WERI-Rb-1 (cell line): ENCODE results near the gene NOVA1.

Experiments used
- DNase-seq: peaks from one replicate; pipeline ENCODE4 v3.0.0-alpha.2; 2020
- H3K27ac ChIP-seq: fragments of 250-450 bp; sonication (Bioruptor Pico); 2 replicates; pipeline ENCODE4 v1.5.1; 2020; ENCODE audit warnings: mild to moderate bottlenecking, moderate library complexity
- H3K27me3 ChIP-seq: fragments of 250-450 bp; sonication (Bioruptor Pico); 2 replicates; pipeline ENCODE4 v1.5.1; 2021; ENCODE audit warnings: mild to moderate bottlenecking, low read depth, moderate library complexity; ENCODE audit not compliant: insufficient read depth, severe bottlenecking
- H3K36me3 ChIP-seq: fragments of 250-450 bp; sonication (Bioruptor Pico); 2 replicates; pipeline ENCODE4 v1.5.1; 2020; ENCODE audit warnings: mild to moderate bottlenecking, moderate library complexity
- H3K4me3 ChIP-seq: 2 replicates; pipeline ENCODE4 v1.5.1; 2011; ENCODE audit warnings: low read depth, mild to moderate bottlenecking, control low read depth, low read length
- H3K9me3 ChIP-seq: fragments of 250-450 bp; sonication (Bioruptor Pico); 2 replicates; pipeline ENCODE4 v1.5.1; 2021; ENCODE audit warnings: mild to moderate bottlenecking, moderate library complexity; ENCODE audit not compliant: severe bottlenecking
- CTCF ChIP-seq: IDR thresholded peaks from 2 replicates; pipeline ENCODE4 v1.5.1; 2011; ENCODE audit warnings: low read depth, mild to moderate bottlenecking, control low read depth, inconsistent platforms, low read length

NOVA1 gene

GRCh38 chr14:26517771-26518170 lies 80.1 kb downstream of the NOVA1 start:
- no peak overlapping the region for H3K27ac ChIP-seq
- no peaks in the 10 kb centered on the region for H3K9me3 ChIP-seq
- no peak for TF ChIP-seq CTCF
- no peaks in the 10 kb centered on the region for H3K27me3 ChIP-seq
- no peak for DNase-seq
- H3K4me3 ChIP-seq = no peak overlapping the region
- H3K36me3 ChIP-seq = no peaks in the 10 kb centered on the region

- no peaks in the 10 kb centered on the region for H3K9me3 ChIP-seq
- H3K27ac ChIP-seq = no peak overlapping the region
- H3K27me3 ChIP-seq = no peaks in the 10 kb centered on the region
- DNase-seq = no peak
- TF ChIP-seq CTCF = no peak
- no peaks in the 10 kb centered on the region for H3K36me3 ChIP-seq
- H3K4me3 ChIP-seq = no peak overlapping the region
Measured at GRCh38 chr14:26500028-26500427, 97.8 kb downstream of the NOVA1 start.

GRCh38 chr14:26499546-26499945 lies 98.3 kb downstream of the NOVA1 start:
- no peaks in the 10 kb centered on the region for H3K36me3 ChIP-seq

GRCh38 chr14:26486922-26487321 lies 110.9 kb downstream of the NOVA1 start:
- no peak for TF ChIP-seq CTCF
- Histone ChIP-seq H3K27ac (no peak overlapping the region), H3K9me3 (no peaks in the 10 kb centered on the region), H3K4me3 (no peak overlapping the region), H3K27me3 (no peaks in the 10 kb centered on the region), H3K36me3 (no peaks in the 10 kb centered on the region)
- no peak for DNase-seq

More at GRCh38 chr14:26499546-26499945, 98.3 kb downstream of the NOVA1 start:
- no peak for TF ChIP-seq CTCF
- H3K9me3 ChIP-seq = no peaks in the 10 kb centered on the region
- DNase-seq = no peak
- H3K27me3 ChIP-seq = no peaks in the 10 kb centered on the region
- H3K4me3 ChIP-seq = no peak overlapping the region
- H3K27ac ChIP-seq = no peak overlapping the region

GRCh38 chr14:26484562-26484961 lies 113.3 kb downstream of the NOVA1 start:
- Histone ChIP-seq H3K27ac (no peak overlapping the region), H3K9me3 (no peaks in the 10 kb centered on the region), H3K4me3 (no peak overlapping the region), H3K27me3 (no peaks in the 10 kb centered on the region), H3K36me3 (no peaks in the 10 kb centered on the region)
- TF ChIP-seq CTCF = no peak
- no peak for DNase-seq

- Histone ChIP-seq H3K36me3 (no peaks in the 10 kb centered on the region), H3K27ac (no peak overlapping the region), H3K4me3 (no peak overlapping the region), H3K9me3 (no peaks in the 10 kb centered on the region), H3K27me3 (no peaks in the 10 kb centered on the region)
- TF ChIP-seq CTCF = no peak
- DNase-seq = no peak
Measured at GRCh38 chr14:26478967-26479366, 118.9 kb downstream of the NOVA1 start.
